HG03139 (cell line): ENCODE results near the gene MAPK14.

Experiments
- ATAC-seq: cut with Tn5 transposase; IDR thresholded peaks from one replicate; pipeline ENCODE4 v1.9.1; 2021; ENCODE audit not compliant: unreplicated experiment

MAPK14 gene

GRCh38 chr6:36034441-36034840 is 6.8 kb downstream of the MAPK14 start:
- no peak for ATAC-seq

- no peak for ATAC-seq
These were observed 7.6 kb downstream of the MAPK14 start for GRCh38 chr6:36035225-36035624.

- ATAC-seq, result no peak
These were observed 10.7 kb downstream of the MAPK14 start for GRCh38 chr6:36038120-36038876.

- no peak for ATAC-seq
These were observed 11.5 kb downstream of the MAPK14 start for GRCh38 chr6:36039112-36039511.

GRCh38 chr6:36040958-36041357 is 13.3 kb downstream of the MAPK14 start:
- ATAC-seq, result no peak

- ATAC-seq, result no peak
These were observed 15.1 kb downstream of the MAPK14 start for GRCh38 chr6:36042618-36043260.

- ATAC-seq, result no peak
These were observed 22.0 kb downstream of the MAPK14 start for GRCh38 chr6:36049582-36049981.

GRCh38 chr6:36050305-36050704 is 22.7 kb downstream of the MAPK14 start:
- ATAC-seq, result no peak

GRCh38 chr6:36050947-36051710 is 23.5 kb downstream of the MAPK14 start:
- ATAC-seq, result no peak

GRCh38 chr6:36052097-36052496 is 24.5 kb downstream of the MAPK14 start:
- no peak for ATAC-seq

- ATAC-seq, result no peak
These were observed 26.3 kb downstream of the MAPK14 start for GRCh38 chr6:36053878-36054277.

- no peak for ATAC-seq
These were observed 26.8 kb downstream of the MAPK14 start for GRCh38 chr6:36054415-36054814.

GRCh38 chr6:36054956-36055355 is 27.3 kb downstream of the MAPK14 start:
- no peak for ATAC-seq

- ATAC-seq, result no peak
These were observed 28.6 kb downstream of the MAPK14 start for GRCh38 chr6:36056178-36056577.

- no peak for ATAC-seq
These were observed 33.6 kb downstream of the MAPK14 start for GRCh38 chr6:36061236-36061635.

- no peak for ATAC-seq
These were observed 34.6 kb downstream of the MAPK14 start for GRCh38 chr6:36062247-36062646.

- no peak for ATAC-seq
These were observed 35.9 kb downstream of the MAPK14 start for GRCh38 chr6:36063318-36064060.

GRCh38 chr6:36064770-36065396 is 37.3 kb downstream of the MAPK14 start:
- no peak for ATAC-seq

- no peak for ATAC-seq
These were observed 38.3 kb downstream of the MAPK14 start for GRCh38 chr6:36065916-36066315.

GRCh38 chr6:36066817-36067216 is 39.2 kb downstream of the MAPK14 start:
- ATAC-seq, result no peak
